ENCODE data around the gene USP15. TPM values are rescaled to one million over a fixed set of nuclear protein-coding genes. Genes with fewer than 3 reads are reported as not detected.

Gene USP15
- total RNA-seq, 5 donors from 2014 or later (not counting 1 experiment from before 2014, with no cell fraction given) = 137 to 256 (median 138) TPM

- ChIA-PET CTCF (no interaction called here), POLR2A (no interaction called here)
- H3K27ac Mint-ChIP-seq = no peak overlapping the region
- Histone ChIP-seq H3K9me3 (no peaks in the 10 kb centered on the region), H3K4me3 (ENCODE audit: control insufficient read depth in 1 of 2, extremely low read depth in 1 of 2, low read length in 1 of 2) (no peak overlapping the region), H3K4me1 (ENCODE audit: control insufficient read depth in 1 of 2, extremely low read depth in 1 of 2, insufficient read depth in 2 of 2, low read length in 2 of 2) (peaks cover 0 to 5% of the 10 kb centered on the region in 2 experiments), H3K27me3 (replicated peaks in 1 of 2; ENCODE audit: control insufficient read depth in 2 of 2, extremely low read depth in 1 of 2, insufficient read depth in 2 of 2, low read length in 1 of 2) (no peaks in the 10 kb centered on the region), H3K27ac (ENCODE audit: low read length) (no peak overlapping the region), H3K36me3 (ENCODE audit: control insufficient read depth in 2 of 2, extremely low read depth in 1 of 2, insufficient read depth in 1 of 2, low read length in 1 of 2) (peaks cover 10 to 12% of the 10 kb centered on the region in 2 donors)
- no peaks in the 10 kb centered on the region for H3K27me3 Mint-ChIP-seq
- no CpG with 5 or more reads among the region's 4 CpGs for WGBS (ENCODE audit: insufficient coverage)
- peaks cover 51% of the 10 kb centered on the region for H3K36me3 Mint-ChIP-seq
- no peak overlapping the region for H3K4me3 Mint-ChIP-seq
- peaks cover 64 to 67% (median 66%) of the 10 kb centered on the region in 3 donors for H3K4me1 Mint-ChIP-seq
- peaks cover 0 to 6% (median 6%) of the 10 kb centered on the region in 3 donors for H3K9me3 Mint-ChIP-seq
- DNase-seq (no peak), ATAC-seq (replicated peaks in 1 of 4) (no peak)
Measured at GRCh38 chr12:62371661-62372060, 111.5 kb downstream of the USP15 start.

DNA sequence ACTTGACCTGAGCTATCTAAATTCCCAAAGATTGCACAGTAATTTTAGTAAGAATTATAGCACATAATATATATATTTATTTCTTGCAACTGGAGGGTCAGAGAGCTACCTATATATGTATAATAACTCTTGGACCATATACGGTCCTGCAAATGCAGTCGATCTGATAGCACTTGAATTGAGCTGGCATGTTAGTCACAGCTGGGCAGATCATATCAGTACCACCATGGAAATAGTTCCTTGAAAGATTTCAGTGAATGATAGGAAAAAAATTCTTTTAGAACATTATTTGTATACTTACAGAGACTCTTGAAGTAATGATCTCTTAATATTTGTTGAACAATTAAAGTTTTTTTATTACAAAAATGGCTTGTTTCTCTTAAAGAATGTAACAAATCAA is 111.9 kb downstream of the USP15 start:
- H3K27me3 Mint-ChIP-seq = no peaks in the 10 kb centered on the region
- Histone ChIP-seq H3K9me3 (no peaks in the 10 kb centered on the region), H3K4me1 (ENCODE audit: control insufficient read depth in 1 of 2, extremely low read depth in 1 of 2, insufficient read depth in 2 of 2, low read length in 2 of 2) (peaks cover 0 to 5% of the 10 kb centered on the region in 2 experiments), H3K4me3 (ENCODE audit: control insufficient read depth in 1 of 2, extremely low read depth in 1 of 2, low read length in 1 of 2) (no peak overlapping the region), H3K27me3 (replicated peaks in 1 of 2; ENCODE audit: control insufficient read depth in 2 of 2, extremely low read depth in 1 of 2, insufficient read depth in 2 of 2, low read length in 1 of 2) (no peaks in the 10 kb centered on the region), H3K36me3 (ENCODE audit: control insufficient read depth in 2 of 2, extremely low read depth in 1 of 2, insufficient read depth in 1 of 2, low read length in 1 of 2) (peaks cover 10 to 12% of the 10 kb centered on the region in 2 donors), H3K27ac (ENCODE audit: low read length) (no peak overlapping the region)
- WGBS (ENCODE audit: insufficient coverage) = no CpG with 5 or more reads among the region's 2 CpGs
- no peak for DNase-seq
- H3K36me3 Mint-ChIP-seq = peaks cover 47% of the 10 kb centered on the region
- ChIA-PET POLR2A (no interaction called here), CTCF (no interaction called here)
- H3K27ac Mint-ChIP-seq = no peak overlapping the region
- ATAC-seq (replicated peaks in 1 of 4) = no peak
- peaks cover 60 to 63% (median 62%) of the 10 kb centered on the region in 3 donors for H3K4me1 Mint-ChIP-seq
- H3K9me3 Mint-ChIP-seq = peaks cover 0 to 6% (median 6%) of the 10 kb centered on the region in 3 donors
- no peak overlapping the region for H3K4me3 Mint-ChIP-seq

DNA sequence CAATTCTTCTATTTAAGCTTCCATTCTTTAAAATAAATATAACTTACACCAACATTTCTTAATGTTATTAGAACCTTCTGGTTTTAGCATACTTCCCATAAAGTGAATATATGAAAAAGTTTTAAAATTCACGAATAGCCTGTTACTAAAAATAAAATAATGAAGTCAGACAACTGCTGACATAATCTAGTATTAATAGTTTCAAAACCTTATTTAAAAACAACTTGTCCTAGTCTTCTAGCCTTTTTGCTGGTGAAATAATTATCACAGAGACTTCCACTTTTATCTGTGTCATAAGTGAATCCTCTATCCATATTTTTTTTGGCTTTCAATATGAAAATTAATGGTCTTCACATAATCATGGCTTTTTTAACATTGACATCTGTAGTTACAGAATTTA is 112.6 kb downstream of the USP15 start:
- DNase-seq = no peak
- POLR2A ChIA-PET = no interaction called here
- peaks cover 0 to 3% (median 3%) of the 10 kb centered on the region in 3 donors for H3K9me3 Mint-ChIP-seq
- Histone ChIP-seq H3K27ac (ENCODE audit: low read length) (no peak overlapping the region), H3K4me1 (ENCODE audit: control insufficient read depth in 1 of 2, extremely low read depth in 1 of 2, insufficient read depth in 2 of 2, low read length in 2 of 2) (peaks cover 0 to 5% of the 10 kb centered on the region in 2 experiments), H3K27me3 (replicated peaks in 1 of 2; ENCODE audit: control insufficient read depth in 2 of 2, extremely low read depth in 1 of 2, insufficient read depth in 2 of 2, low read length in 1 of 2) (no peaks in the 10 kb centered on the region), H3K36me3 (ENCODE audit: control insufficient read depth in 2 of 2, extremely low read depth in 1 of 2, insufficient read depth in 1 of 2, low read length in 1 of 2) (peaks cover 10 to 12% of the 10 kb centered on the region in 2 donors), H3K9me3 (no peaks in the 10 kb centered on the region), H3K4me3 (ENCODE audit: control insufficient read depth in 1 of 2, extremely low read depth in 1 of 2, low read length in 1 of 2) (no peak overlapping the region)
- peak overlapping the region in 1 of 2 donors; percentile 36 for H3K27ac Mint-ChIP-seq
- H3K4me1 Mint-ChIP-seq = peaks cover 55 to 57% (median 56%) of the 10 kb centered on the region in 3 donors
- H3K4me3 Mint-ChIP-seq = no peak overlapping the region
- H3K36me3 Mint-ChIP-seq = peaks cover 42% of the 10 kb centered on the region
- ATAC-seq (replicated peaks in 1 of 4) = no peak
- CTCF ChIA-PET = interaction anchor here in 1 of 2 donors (1.3 kb wide), 1 partner anchor 65 kb away, joined by 4 read pairs; no protein-coding TSS in a partner anchor
- no CpG with 5 or more reads among the region's 1 CpG for WGBS (ENCODE audit: insufficient coverage)
- H3K27me3 Mint-ChIP-seq = no peaks in the 10 kb centered on the region

DNA sequence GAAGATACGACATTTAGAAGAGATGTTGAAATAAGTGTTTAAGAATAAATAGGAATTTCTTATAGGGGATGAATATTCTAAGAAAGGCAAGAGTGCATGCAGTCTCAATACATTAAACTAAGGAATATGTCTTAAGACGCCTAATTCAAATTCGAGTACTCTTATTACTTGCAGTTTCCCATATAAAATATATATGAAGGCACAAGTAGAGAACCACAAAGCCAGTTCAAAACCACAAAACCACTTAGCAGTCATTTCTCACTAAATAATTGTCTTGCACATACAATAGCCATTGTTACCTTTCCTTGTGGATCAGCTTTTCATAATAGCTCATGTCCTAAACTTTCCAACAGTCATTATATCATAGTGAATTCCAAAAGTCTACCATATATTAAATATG is 115.4 kb downstream of the USP15 start:
- POLR2A ChIA-PET = no interaction called here
- ATAC-seq (replicated peaks in 1 of 4) = no peak
- H3K4me3 Mint-ChIP-seq = no peak overlapping the region
- Histone ChIP-seq H3K4me3 (ENCODE audit: control insufficient read depth in 1 of 2, extremely low read depth in 1 of 2, low read length in 1 of 2) (no peak overlapping the region), H3K4me1 (ENCODE audit: control insufficient read depth in 1 of 2, extremely low read depth in 1 of 2, insufficient read depth in 2 of 2, low read length in 2 of 2) (peaks cover 0 to 5% of the 10 kb centered on the region in 2 experiments), H3K9me3 (no peaks in the 10 kb centered on the region), H3K27me3 (replicated peaks in 1 of 2; ENCODE audit: control insufficient read depth in 2 of 2, extremely low read depth in 1 of 2, insufficient read depth in 2 of 2, low read length in 1 of 2) (no peaks in the 10 kb centered on the region), H3K36me3 (ENCODE audit: control insufficient read depth in 2 of 2, extremely low read depth in 1 of 2, insufficient read depth in 1 of 2, low read length in 1 of 2) (peaks cover 4 to 10% of the 10 kb centered on the region in 2 donors), H3K27ac (ENCODE audit: low read length) (no peak overlapping the region)
- H3K9me3 Mint-ChIP-seq = no peaks in the 10 kb centered on the region
- CTCF ChIA-PET = no interaction called here
- no peak overlapping the region for H3K27ac Mint-ChIP-seq
- peaks cover 18% of the 10 kb centered on the region for H3K36me3 Mint-ChIP-seq
- WGBS (ENCODE audit: insufficient coverage) = no CpG with 5 or more reads among the region's 3 CpGs
- DNase-seq = no peak
- H3K27me3 Mint-ChIP-seq = no peaks in the 10 kb centered on the region
- H3K4me1 Mint-ChIP-seq = peaks cover 45 to 50% (median 50%) of the 10 kb centered on the region in 3 donors

- Histone ChIP-seq H3K4me1 (ENCODE audit: control insufficient read depth in 1 of 2, extremely low read depth in 1 of 2, insufficient read depth in 2 of 2, low read length in 2 of 2) (peaks cover 0 to 5% of the 10 kb centered on the region in 2 experiments), H3K27ac (ENCODE audit: low read length) (no peak overlapping the region), H3K4me3 (ENCODE audit: control insufficient read depth in 1 of 2, extremely low read depth in 1 of 2, low read length in 1 of 2) (no peak overlapping the region), H3K36me3 (ENCODE audit: control insufficient read depth in 2 of 2, extremely low read depth in 1 of 2, insufficient read depth in 1 of 2, low read length in 1 of 2) (peaks cover 10 to 18% of the 10 kb centered on the region in 2 donors), H3K27me3 (replicated peaks in 1 of 2; ENCODE audit: control insufficient read depth in 2 of 2, extremely low read depth in 1 of 2, insufficient read depth in 2 of 2, low read length in 1 of 2) (no peaks in the 10 kb centered on the region), H3K9me3 (no peaks in the 10 kb centered on the region)
- ChIA-PET POLR2A (interaction anchor here in 1 of 2 donors (0.6 kb wide), 2 partner anchors 55 to 150 kb away, joined by 5 read pairs; no protein-coding TSS in a partner anchor), CTCF (no interaction called here)
- Mint-ChIP-seq H3K36me3 (peaks cover 24% of the 10 kb centered on the region), H3K4me1 (peaks cover 31 to 34% (median 32%) of the 10 kb centered on the region in 3 donors), H3K9me3 (no peaks in the 10 kb centered on the region), H3K4me3 (no peak overlapping the region), H3K27ac (peak overlapping the region; percentile 34 to 36), H3K27me3 (no peaks in the 10 kb centered on the region)
- no peak for DNase-seq
- no peak for ATAC-seq (replicated peaks in 1 of 4)
- no CpG with 5 or more reads among the region's 2 CpGs for WGBS (ENCODE audit: insufficient coverage)
Measured at GRCh38 chr12:62379026-62379722, 119.0 kb downstream of the USP15 start.

DNA sequence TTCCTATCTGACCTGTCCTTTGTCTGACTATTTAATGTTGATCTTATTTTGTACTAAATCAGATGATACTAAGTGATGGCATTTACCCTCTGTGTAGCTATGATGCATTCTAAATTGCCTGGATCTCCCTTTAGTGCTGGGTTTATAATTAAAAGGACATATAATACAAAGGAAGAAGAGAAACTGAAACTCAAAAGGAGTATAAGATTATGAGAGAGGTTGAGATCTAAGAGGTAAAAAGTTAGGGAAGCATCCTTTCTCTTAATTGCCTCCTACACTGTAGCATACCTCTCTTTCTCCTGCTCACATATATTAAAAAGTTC is 119.5 kb downstream of the USP15 start:
- Histone ChIP-seq H3K9me3 (no peaks in the 10 kb centered on the region), H3K4me3 (ENCODE audit: control insufficient read depth in 1 of 2, extremely low read depth in 1 of 2, low read length in 1 of 2) (no peak overlapping the region), H3K4me1 (ENCODE audit: control insufficient read depth in 1 of 2, extremely low read depth in 1 of 2, insufficient read depth in 2 of 2, low read length in 2 of 2) (peaks cover 0 to 5% of the 10 kb centered on the region in 2 experiments), H3K36me3 (ENCODE audit: control insufficient read depth in 2 of 2, extremely low read depth in 1 of 2, insufficient read depth in 1 of 2, low read length in 1 of 2) (peaks cover 10 to 20% of the 10 kb centered on the region in 2 donors), H3K27ac (ENCODE audit: low read length) (no peak overlapping the region), H3K27me3 (replicated peaks in 1 of 2; ENCODE audit: control insufficient read depth in 2 of 2, extremely low read depth in 1 of 2, insufficient read depth in 2 of 2, low read length in 1 of 2) (no peaks in the 10 kb centered on the region)
- POLR2A ChIA-PET = interaction anchor here in 1 of 2 donors (0.6 kb wide), 2 partner anchors 55 to 149 kb away, joined by 5 read pairs; no protein-coding TSS in a partner anchor
- DNase-seq (no peak), ATAC-seq (replicated peaks in 1 of 4) (no peak)
- H3K4me3 Mint-ChIP-seq = no peak overlapping the region
- H3K9me3 Mint-ChIP-seq = no peaks in the 10 kb centered on the region
- CTCF ChIA-PET = no interaction called here
- H3K4me1 Mint-ChIP-seq = peaks cover 26 to 29% (median 27%) of the 10 kb centered on the region in 3 donors
- H3K27ac Mint-ChIP-seq = peak overlapping the region in 1 of 2 donors; percentile 42
- no peaks in the 10 kb centered on the region for H3K27me3 Mint-ChIP-seq
- H3K36me3 Mint-ChIP-seq = peaks cover 22% of the 10 kb centered on the region
